Activated CD4-positive, alpha-beta T cell treated with anti-CD3 and anti-CD28 coated beads, Interleukin-2, Interleukin-6, amounts not matched to agents 100 ng/mL and 50 ng/mL, durations not matched to agents 16 hours and 8 hours (primary cell): ENCODE measurements around the gene SIMC1.

Experiments
- DNase-seq: peaks from one replicate; pipeline ENCODE4 v3.0.0-alpha.2; 2020

SIMC1 gene

GRCh38 chr5:176317534-176318374 is 79.5 kb downstream of the SIMC1 start:
- DNase-seq, result no peak

DNA sequence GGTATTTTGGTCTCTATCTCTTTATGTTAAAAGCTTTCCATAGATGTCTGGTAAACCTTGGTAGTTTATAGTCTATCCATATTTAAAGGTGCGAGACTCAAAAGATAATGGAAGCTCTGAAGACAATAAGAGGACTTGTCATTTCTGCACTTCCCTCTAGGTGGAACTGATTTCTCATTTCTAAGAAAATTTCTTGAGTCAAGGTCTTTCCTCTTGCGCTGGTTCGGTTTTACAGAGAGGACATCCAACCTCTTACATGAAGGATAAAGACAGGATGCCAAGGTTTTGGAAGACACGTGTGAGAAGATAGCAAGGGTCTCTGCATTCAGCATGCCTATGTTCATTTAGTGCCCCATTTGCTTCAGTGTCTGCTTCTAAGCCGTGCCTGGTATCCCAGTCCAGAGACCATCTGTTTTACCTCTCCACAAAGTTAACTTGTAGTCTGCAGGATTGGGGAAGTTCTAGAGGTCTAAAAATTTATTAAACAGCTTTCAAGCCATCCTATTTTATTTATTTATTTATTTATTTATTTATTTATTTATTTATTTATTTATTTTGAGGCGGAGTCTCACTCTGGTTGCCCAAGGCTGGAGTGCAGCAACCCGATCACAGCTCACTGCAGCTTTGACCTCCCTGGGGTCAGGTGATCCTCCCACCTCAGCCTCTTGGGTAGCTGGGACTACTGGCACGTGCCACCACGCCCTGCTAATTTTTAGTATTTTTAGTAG is 81.8 kb downstream of the SIMC1 start:
- no peak for DNase-seq

DNA sequence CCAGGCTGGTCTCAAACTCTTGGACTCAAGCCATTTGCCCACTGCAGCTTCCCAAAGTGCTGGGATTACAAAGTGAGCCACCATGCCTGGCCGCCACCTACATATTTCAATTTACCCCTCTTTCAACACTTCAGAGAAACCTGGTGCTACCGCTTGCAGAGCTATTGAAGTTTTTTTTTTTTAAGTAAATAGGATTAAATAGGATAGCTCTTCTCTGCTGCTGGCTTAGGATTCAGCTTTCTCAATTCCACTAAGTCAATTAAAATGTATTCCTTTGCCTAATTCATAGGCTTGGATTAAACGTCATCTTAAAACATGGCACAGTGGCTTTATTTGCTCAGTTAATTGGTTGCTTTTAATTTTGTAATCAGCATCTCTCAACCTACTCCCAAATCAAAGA is 82.4 kb downstream of the SIMC1 start:
- DNase-seq, result no peak

GRCh38 chr5:176334031-176334770 is 96.0 kb downstream of the SIMC1 start:
- DNase-seq, result no peak

DNA sequence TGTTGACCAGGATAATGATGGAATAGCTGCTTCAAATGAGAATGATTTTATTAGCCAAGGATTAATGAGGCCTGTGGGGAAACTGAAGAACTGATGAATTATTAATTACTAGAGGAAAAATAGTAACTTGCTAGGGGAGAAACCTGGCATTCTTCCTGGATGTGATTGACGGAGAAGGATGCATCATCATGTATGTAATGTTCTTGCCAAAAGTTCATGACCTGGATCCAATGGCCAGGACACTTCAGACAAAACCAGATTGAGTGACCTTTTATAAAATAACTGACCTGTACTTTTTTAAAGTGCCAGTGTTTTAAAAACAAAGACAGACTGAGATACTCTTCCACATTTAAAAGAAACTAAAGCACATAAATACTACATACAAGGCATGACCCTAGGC is 99.7 kb downstream of the SIMC1 start:
- DNase-seq, result no peak

GRCh38 chr5:176339304-176339703 is 101.1 kb downstream of the SIMC1 start:
- no peak for DNase-seq

GRCh38 chr5:176341325-176342157 is 103.3 kb downstream of the SIMC1 start:
- no peak for DNase-seq

GRCh38 chr5:176342158-176342483 is 103.9 kb downstream of the SIMC1 start:
- no peak for DNase-seq

GRCh38 chr5:176342766-176343458 is 104.7 kb downstream of the SIMC1 start:
- no peak for DNase-seq

- DNase-seq, result no peak
Observed at GRCh38 chr5:176350416-176350815, 112.2 kb downstream of the SIMC1 start.

- DNase-seq, result no peak
Observed at GRCh38 chr5:176352116-176352878, 114.1 kb downstream of the SIMC1 start.

- no peak for DNase-seq
Observed at GRCh38 chr5:176353533-176353932, 115.3 kb downstream of the SIMC1 start.

GRCh38 chr5:176355400-176356178 is 117.4 kb downstream of the SIMC1 start:
- DNase-seq, result no peak

- DNase-seq, result no peak
Observed at GRCh38 chr5:176356179-176356566, 117.9 kb downstream of the SIMC1 start.

DNA sequence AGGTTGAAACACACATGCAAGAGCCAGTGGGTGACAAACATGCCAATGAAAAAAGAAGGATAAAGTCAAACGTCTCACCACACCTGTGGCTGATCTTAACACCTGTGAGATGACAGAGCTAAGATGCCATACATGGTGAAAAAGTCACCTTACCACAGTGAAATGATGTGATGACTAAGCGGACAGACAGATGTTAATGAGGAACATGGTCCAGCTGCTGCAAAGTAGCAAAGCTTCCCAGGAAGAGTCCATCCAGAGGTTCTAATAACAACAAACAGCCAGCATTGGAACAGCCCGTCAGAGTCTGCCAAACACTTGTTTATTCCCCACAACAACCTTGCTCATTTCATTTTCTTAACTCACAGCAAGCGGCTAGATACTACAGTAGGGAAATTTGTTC is 121.4 kb downstream of the SIMC1 start:
- peak; percentile 14 for DNase-seq

DNA sequence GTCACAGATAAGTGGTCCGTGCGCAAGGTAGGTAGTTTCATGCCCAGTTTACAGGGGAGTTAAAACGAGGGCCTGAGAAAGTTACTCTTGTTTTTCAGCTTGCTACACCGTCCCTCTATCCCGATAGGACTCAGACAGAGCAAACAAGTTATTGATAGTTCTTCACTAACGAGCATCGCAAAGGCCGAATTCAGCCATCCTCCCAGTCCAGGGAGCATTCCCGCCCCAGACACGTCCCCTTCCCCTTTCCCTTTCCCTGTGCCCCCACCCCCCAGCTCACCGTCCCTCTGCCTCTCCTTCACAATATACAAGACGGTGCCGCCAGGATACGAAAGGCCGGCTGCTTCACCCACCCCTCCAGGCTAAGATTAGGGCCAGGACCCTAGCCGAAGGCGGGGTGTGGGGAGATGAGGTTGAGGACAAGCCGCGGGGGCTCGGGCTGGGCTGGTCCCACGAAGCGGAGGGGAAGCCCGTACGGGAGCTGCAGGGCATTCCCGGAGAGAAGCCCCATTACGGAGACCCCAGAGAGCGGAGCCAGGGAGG is 122.7 kb downstream of the SIMC1 start:
- peak; percentile 3 for DNase-seq

GRCh38 chr5:176361437-176362232 is 123.4 kb downstream of the SIMC1 start, which contains the start of gene KIAA1191:
TSS of gene KIAA1191 (minus strand) at chr5:176361764. CDS start at chr5:176359508, 2,256 bp downstream.
- peak; percentile 96 for DNase-seq

DNA sequence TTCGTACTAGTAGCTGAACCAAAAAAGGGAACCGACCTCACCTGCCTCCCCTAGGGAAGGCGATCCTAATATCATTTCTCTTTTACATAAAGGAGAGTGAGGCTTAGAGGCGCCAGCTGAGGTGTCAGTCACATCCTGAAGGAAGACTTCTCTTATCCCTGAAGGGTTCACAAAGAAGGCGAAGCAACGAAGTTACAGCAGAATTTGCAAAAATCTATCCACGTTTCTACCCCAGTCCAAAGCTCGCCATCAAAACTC is 123.9 kb downstream of the SIMC1 start:
- DNase-seq, result no peak

- no peak for DNase-seq
Observed at GRCh38 chr5:176364765-176365350, 126.6 kb downstream of the SIMC1 start.
